ENCODE results near the gene PIGQ. TPM values are rescaled to one million over a fixed set of nuclear protein-coding genes. Genes with fewer than 3 reads are reported as not detected.

Gene PIGQ
- total and polyA plus RNA-seq, 9 donors, result 12.2 to 23.2 (median 17.8) TPM

DNA sequence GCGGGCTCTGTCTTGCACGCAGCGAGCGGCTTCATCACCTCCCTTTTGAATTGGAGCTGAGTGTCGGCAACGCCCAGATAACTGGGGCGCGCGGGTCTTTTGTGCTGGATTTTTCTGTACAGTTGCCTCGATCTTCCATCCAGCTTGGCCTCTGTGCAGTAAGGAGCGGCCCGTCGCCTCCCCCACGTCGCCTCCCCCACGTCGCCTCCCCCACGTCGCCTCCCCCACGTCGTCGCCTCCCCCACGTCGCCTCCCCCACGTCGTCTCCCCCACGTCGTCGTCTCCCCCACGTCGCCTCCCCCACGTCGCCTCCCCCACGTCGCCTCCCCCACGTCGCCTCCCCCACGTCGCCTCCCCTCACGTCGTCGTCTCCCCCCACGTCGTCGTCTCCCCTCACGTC is 25.3 kb upstream of the PIGQ start:
- no peak overlapping the region for H3K4me3 ChIP-seq (ENCODE audit: low read length)
- DNase-seq, result no peak
- WGBS (ENCODE audit: insufficient coverage), result 85% methylated on average over 20 of the region's 46 CpGs

DNA sequence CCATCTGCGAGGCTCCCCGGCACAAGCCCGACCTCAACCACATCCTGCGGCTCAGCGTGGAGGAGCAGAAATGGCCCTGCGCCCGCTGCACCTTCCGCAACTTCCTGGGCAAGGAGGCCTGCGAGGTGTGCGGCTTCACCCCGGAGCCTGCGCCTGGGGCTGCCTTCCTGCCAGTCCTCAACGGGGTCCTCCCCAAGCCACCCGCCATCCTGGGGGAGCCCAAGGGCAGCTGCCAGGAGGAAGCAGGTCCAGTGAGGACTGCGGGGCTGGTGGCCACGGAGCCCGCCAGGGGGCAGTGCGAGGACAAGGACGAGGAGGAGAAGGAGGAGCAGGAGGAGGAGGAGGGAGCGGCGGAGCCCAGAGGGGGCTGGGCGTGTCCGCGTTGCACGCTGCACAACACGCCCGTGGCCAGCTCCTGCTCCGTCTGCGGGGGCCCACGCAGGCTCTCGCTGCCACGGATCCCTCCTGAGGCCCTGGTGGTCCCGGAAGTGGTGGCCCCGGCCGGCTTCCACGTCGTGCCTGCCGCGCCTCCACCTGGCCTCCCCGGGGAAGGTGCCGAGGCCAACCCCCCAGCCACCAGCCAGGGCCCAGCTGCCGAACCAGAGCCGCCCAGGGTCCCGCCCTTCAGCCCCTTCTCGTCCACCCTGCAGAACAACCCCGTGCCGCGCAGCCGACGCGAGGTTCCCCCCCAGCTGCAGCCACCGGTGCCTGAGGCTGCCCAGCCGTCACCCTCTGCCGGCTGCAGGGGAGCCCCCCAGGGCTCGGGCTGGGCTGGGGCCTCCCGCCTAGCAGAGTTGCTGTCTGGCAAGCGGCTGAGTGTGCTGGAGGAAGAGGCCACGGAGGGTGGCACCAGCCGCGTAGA is 22.6 kb upstream of the PIGQ start:
- peak; percentile 70 for DNase-seq
- H3K4me1 ChIP-seq (ENCODE audit: control insufficient read depth, insufficient read depth, low read length), result peaks cover 5% of the 10 kb centered on the region
- 76% methylated on average over 53 of the region's 60 CpGs for WGBS (ENCODE audit: insufficient coverage)
- H3K9me3 ChIP-seq (replicated peaks; ENCODE audit: control insufficient read depth, low read depth, low read length), result no peaks in the 10 kb centered on the region
- H3K36me3 ChIP-seq (ENCODE audit: control insufficient read depth, insufficient read depth, low read length), result peaks cover 33% of the 10 kb centered on the region
- H3K27ac ChIP-seq (ENCODE audit: low read length), result no peak overlapping the region
- H3K27me3 ChIP-seq (ENCODE audit: control insufficient read depth, insufficient read depth, low read length), result no peaks in the 10 kb centered on the region
- no peak overlapping the region for H3K4me3 ChIP-seq (ENCODE audit: low read length)

More for the DNA sequence above, 25.3 kb upstream of the PIGQ start:
- Histone ChIP-seq H3K27ac (ENCODE audit: low read length) (no peak overlapping the region), H3K9me3 (replicated peaks; ENCODE audit: control insufficient read depth, low read depth, low read length) (no peaks in the 10 kb centered on the region), H3K4me1 (ENCODE audit: control insufficient read depth, insufficient read depth, low read length) (peaks cover 14% of the 10 kb centered on the region), H3K36me3 (ENCODE audit: control insufficient read depth, insufficient read depth, low read length) (peaks cover 38% of the 10 kb centered on the region), H3K27me3 (ENCODE audit: control insufficient read depth, insufficient read depth, low read length) (no peaks in the 10 kb centered on the region)

DNA sequence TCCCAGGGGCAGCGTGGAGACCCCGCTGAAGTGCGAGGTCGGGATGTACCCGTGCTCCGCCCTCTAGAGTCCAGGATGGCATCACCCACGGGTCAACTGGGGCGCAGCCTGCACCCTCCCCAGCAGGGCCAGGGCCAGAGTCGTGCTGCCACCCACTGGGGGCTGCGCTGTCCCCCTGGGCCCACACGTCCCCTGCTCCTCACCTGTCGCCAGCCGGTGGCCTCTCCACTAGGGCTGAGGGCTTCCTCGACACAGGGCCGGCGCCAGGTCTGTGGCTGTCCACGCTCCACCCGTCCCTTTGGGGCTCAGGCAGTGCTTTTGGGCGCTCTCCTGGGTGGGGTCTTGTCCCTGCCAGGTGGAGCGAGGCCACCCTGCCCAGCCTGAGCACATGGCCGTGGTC is 21.2 kb upstream of the PIGQ start:
- no peaks in the 10 kb centered on the region for H3K9me3 ChIP-seq (replicated peaks; ENCODE audit: control insufficient read depth, low read depth, low read length)
- DNase-seq, result no peak
- no peak overlapping the region for H3K27ac ChIP-seq (ENCODE audit: low read length)
- peaks cover 3% of the 10 kb centered on the region for H3K4me1 ChIP-seq (ENCODE audit: control insufficient read depth, insufficient read depth, low read length)
- H3K27me3 ChIP-seq (ENCODE audit: control insufficient read depth, insufficient read depth, low read length), result no peaks in the 10 kb centered on the region
- 92% methylated on average over 21 of the region's 21 CpGs for WGBS (ENCODE audit: insufficient coverage)
- no peak overlapping the region for H3K4me3 ChIP-seq (ENCODE audit: low read length)
- peaks cover 40% of the 10 kb centered on the region for H3K36me3 ChIP-seq (ENCODE audit: control insufficient read depth, insufficient read depth, low read length)

DNA sequence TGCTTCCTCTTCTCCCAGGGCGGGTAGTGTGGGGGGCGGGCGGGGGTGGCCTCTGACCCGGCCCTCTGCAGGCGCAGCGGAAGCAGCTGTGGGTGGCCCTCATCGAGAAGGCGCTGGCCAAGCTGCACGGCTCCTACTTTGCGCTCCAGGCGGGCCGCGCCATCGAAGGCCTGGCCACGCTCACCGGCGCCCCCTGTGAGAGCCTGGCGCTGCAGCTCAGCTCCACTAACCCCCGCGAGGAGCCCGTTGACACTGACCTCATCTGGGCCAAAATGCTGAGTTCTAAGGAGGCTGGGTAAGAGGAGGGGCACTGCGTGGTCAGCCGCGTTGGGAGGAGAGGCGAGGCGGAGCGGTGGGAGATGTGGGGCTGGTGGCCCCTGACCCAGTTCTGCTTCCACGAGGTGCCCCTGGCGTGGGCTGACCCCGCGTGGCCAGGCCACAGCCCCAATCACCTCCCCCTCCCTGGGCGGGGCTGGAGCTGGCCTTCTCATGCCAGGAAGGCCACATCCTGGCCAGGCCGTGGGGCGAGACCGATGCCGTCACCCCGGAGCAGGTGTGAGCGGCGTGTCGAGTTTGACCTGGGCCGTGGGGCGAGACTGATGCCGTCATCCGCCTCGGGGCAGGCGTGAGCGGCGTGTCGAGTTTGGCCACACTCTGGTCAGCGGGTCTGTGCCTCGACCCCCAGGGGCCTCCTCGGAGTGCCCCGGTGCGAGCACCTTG is 20.1 kb upstream of the PIGQ start:
- peaks cover 50% of the 10 kb centered on the region for H3K36me3 ChIP-seq (ENCODE audit: control insufficient read depth, insufficient read depth, low read length)

DNA sequence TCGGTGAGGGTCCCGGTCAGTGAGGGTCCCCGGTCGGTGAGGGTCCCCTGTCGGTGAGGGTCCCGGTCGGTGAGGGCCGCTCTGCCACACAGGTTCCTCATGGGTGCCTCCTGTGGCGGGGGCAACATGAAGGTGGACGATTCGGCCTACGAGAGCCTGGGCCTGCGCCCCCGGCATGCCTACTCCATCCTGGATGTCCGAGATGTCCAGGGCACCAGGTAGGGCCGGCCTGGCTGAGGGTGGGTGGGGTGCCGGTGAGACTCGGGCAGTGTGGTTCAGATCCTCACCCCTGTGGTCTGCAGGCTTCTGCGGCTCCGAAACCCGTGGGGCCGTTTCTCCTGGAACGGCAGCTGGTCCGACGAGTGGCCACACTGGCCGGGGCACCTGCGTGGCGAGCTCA is 18.6 kb upstream of the PIGQ start:
- Histone ChIP-seq H3K27ac (ENCODE audit: low read length) (no peak overlapping the region), H3K9me3 (replicated peaks; ENCODE audit: control insufficient read depth, low read depth, low read length) (no peaks in the 10 kb centered on the region), H3K27me3 (ENCODE audit: control insufficient read depth, insufficient read depth, low read length) (no peaks in the 10 kb centered on the region), H3K4me3 (ENCODE audit: low read length) (no peak overlapping the region), H3K36me3 (ENCODE audit: control insufficient read depth, insufficient read depth, low read length) (peaks cover 49% of the 10 kb centered on the region), H3K4me1 (ENCODE audit: control insufficient read depth, insufficient read depth, low read length) (peaks cover 18% of the 10 kb centered on the region)
- DNase-seq, result no peak
- 97% methylated on average over 26 of the region's 28 CpGs for WGBS (ENCODE audit: insufficient coverage)

More for the DNA sequence above, 20.1 kb upstream of the PIGQ start:
- peaks cover 3% of the 10 kb centered on the region for H3K4me1 ChIP-seq (ENCODE audit: control insufficient read depth, insufficient read depth, low read length)
- no peak overlapping the region for H3K4me3 ChIP-seq (ENCODE audit: low read length)
- WGBS (ENCODE audit: insufficient coverage), result 94% methylated on average over 38 of the region's 54 CpGs
- no peak overlapping the region for H3K27ac ChIP-seq (ENCODE audit: low read length)
- no peaks in the 10 kb centered on the region for H3K9me3 ChIP-seq (replicated peaks; ENCODE audit: control insufficient read depth, low read depth, low read length)
- no peak for DNase-seq
- H3K27me3 ChIP-seq (ENCODE audit: control insufficient read depth, insufficient read depth, low read length), result no peaks in the 10 kb centered on the region

DNA sequence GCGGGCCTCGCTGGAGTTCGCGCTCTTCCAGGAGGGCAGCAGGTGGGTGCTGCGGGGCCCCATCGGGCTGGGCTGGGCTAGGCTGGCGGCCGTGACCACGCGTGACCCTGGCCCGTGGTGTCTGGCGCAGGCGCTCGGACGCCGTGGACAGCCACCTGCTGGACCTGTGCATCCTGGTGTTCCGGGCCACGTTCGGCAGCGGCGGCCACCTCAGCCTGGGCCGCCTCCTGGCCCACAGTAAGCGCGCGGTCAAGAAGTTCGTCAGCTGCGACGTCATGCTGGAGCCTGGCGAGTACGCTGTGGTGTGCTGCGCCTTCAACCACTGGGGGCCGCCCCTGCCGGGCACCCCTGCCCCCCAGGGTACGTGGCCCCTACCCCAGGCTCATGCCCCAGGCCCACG is 17.6 kb upstream of the PIGQ start:
- H3K9me3 ChIP-seq (replicated peaks; ENCODE audit: control insufficient read depth, low read depth, low read length), result no peaks in the 10 kb centered on the region
- DNase-seq, result no peak
- peaks cover 3% of the 10 kb centered on the region for H3K27me3 ChIP-seq (ENCODE audit: control insufficient read depth, insufficient read depth, low read length)
- no peak overlapping the region for H3K27ac ChIP-seq (ENCODE audit: low read length)
- WGBS (ENCODE audit: insufficient coverage), result 97% methylated on average over 34 of the region's 35 CpGs
- H3K4me1 ChIP-seq (ENCODE audit: control insufficient read depth, insufficient read depth, low read length), result peaks cover 25% of the 10 kb centered on the region
- peaks cover 47% of the 10 kb centered on the region for H3K36me3 ChIP-seq (ENCODE audit: control insufficient read depth, insufficient read depth, low read length)
- H3K4me3 ChIP-seq (ENCODE audit: low read length), result no peak overlapping the region

DNA sequence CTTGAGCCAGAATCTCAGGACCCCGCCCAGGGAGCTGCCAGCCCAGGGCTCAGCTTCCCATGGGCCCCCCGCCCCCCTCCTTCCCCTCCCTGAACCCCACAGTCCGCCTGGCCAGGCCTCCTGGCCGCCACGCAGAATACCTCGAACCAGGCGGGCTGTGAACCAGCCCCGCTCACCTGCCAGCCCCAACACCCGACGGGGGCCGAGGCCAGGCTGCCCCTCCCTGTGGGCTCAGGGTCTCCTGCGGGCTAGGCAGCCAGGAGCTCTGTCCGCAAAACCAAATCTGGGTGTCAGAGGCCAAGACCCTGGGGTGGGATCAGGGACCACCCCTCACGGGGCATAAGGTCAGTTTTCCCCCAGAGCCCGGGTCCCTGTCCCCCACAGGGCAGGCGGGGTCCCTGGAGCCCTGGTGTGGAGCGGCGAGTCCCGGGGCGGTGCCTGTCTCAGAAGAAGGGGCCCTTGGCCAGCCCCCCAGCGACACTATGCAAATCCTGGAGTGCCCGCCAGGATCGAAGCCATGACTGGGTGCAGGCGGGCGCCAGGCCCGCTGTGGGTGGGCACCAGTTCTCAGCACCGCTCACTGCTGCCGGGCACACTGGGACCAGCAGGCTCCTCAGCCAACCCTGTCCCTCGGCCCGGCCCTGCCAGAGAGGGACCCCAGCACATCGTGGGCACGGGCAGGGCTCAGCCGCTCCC is 16.0 kb upstream of the PIGQ start:
- WGBS (ENCODE audit: insufficient coverage), result 89% methylated on average over 26 of the region's 33 CpGs
- H3K36me3 ChIP-seq (ENCODE audit: control insufficient read depth, insufficient read depth, low read length), result peaks cover 41% of the 10 kb centered on the region

DNA sequence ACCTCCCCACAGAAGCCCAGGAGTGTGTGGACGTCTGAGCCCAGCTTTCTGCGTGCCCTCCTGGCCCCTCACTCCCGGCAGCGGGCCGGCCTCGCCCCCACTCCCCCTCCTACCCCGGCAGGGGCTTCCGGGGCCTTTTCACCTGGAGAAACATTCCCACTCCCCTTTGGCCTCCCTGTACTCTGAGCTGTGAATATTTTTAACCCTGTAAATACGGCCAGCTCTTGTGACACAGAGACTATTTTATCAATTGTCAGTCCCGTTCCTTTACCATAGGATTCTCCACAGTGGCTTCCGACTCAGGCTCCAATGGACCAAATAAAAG is 15.5 kb upstream of the PIGQ start:
- DNase-seq, result no peak
- H3K4me1 ChIP-seq (ENCODE audit: control insufficient read depth, insufficient read depth, low read length), result peaks cover 38% of the 10 kb centered on the region
- no peak overlapping the region for H3K4me3 ChIP-seq (ENCODE audit: low read length)
- no peak overlapping the region for H3K27ac ChIP-seq (ENCODE audit: low read length)
- peaks cover 23% of the 10 kb centered on the region for H3K27me3 ChIP-seq (ENCODE audit: control insufficient read depth, insufficient read depth, low read length)
- WGBS (ENCODE audit: insufficient coverage), result 54% methylated on average over 11 of the region's 11 CpGs
- H3K36me3 ChIP-seq (ENCODE audit: control insufficient read depth, insufficient read depth, low read length), result peaks cover 37% of the 10 kb centered on the region
- H3K9me3 ChIP-seq (replicated peaks; ENCODE audit: control insufficient read depth, low read depth, low read length), result no peaks in the 10 kb centered on the region

More for the DNA sequence above, 16.0 kb upstream of the PIGQ start:
- no peak overlapping the region for H3K4me3 ChIP-seq (ENCODE audit: low read length)
- no peaks in the 10 kb centered on the region for H3K9me3 ChIP-seq (replicated peaks; ENCODE audit: control insufficient read depth, low read depth, low read length)
- no peak overlapping the region for H3K27ac ChIP-seq (ENCODE audit: low read length)
- DNase-seq, result no peak
- H3K4me1 ChIP-seq (ENCODE audit: control insufficient read depth, insufficient read depth, low read length), result peaks cover 33% of the 10 kb centered on the region
- peaks cover 18% of the 10 kb centered on the region for H3K27me3 ChIP-seq (ENCODE audit: control insufficient read depth, insufficient read depth, low read length)

DNA sequence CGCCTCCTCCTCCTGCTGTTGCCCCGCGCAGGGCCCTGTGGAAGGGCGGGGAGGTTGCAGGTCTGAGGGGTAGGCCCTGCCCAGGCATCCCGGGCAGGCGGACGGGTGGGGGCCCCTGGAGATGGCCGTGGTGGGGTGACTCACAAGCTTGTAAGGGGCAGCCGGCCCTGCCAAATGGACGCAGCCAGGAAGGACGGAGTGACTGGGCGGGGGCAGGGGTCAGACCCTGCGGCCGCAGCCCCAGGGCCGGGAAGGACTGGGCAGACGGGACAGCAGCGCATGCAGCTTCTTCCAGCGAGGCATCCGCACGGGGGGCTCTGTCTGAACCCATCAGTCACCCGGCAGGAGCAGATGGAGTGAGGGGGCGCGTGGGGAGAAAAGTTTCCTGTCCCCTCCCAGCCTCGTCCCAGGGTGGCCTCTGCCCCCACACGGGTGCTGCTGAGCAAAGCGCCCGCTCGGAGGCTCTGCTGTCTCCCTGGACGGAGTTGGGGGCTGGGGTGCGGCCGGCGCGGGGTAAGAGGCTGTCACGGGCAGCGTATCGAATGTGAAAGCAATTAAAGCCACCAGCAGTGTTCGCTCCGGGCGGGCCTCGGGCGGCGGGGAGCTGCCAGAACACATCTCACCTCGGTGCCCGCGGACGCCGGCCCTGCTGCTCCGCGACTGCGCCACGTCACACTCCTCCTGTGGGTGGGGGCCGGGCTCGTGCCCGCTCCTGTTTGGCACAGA is 15.0 kb upstream of the PIGQ start:
- peaks cover 31% of the 10 kb centered on the region for H3K36me3 ChIP-seq (ENCODE audit: control insufficient read depth, insufficient read depth, low read length)
- peaks cover 43% of the 10 kb centered on the region for H3K4me1 ChIP-seq (ENCODE audit: control insufficient read depth, insufficient read depth, low read length)
- peaks cover 29% of the 10 kb centered on the region for H3K27me3 ChIP-seq (ENCODE audit: control insufficient read depth, insufficient read depth, low read length)
- no peaks in the 10 kb centered on the region for H3K9me3 ChIP-seq (replicated peaks; ENCODE audit: control insufficient read depth, low read depth, low read length)
- WGBS (ENCODE audit: insufficient coverage), result 61% methylated on average over 49 of the region's 54 CpGs
- DNase-seq, result no peak
- H3K4me3 ChIP-seq (ENCODE audit: low read length), result no peak overlapping the region
- no peak overlapping the region for H3K27ac ChIP-seq (ENCODE audit: low read length)
